ENCODE results near the gene TMEM123. TPM values are rescaled to one million over a fixed set of nuclear protein-coding genes. Genes with fewer than 3 reads are reported as not detected.

Gene TMEM123
- total and polyA plus RNA-seq, 2 donors = 98.0 to 188 TPM

DNA sequence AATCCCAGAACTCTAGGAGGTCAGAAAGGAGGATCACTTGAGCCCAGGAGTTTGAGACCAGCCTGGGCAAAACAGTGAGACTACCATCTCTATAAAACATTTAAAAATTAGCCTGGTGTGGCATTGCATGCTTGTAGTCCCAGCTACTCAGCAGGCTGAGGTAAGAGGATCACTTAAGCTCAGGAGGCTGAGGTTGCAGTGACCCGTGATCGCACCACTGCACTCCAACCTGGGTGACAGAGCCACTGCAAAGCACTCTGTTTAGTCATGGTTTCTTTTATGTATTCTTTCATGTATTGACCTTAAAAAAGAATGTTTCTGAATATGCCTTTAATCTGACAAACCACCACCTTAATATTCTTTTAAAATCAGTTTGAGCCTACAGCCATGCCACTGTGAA, 53.4 kb downstream of the TMEM123 start:
- H3K36me3 ChIP-seq (ENCODE audit: insufficient read depth) = peaks cover 6% of the 10 kb centered on the region
- H3K4me3 ChIP-seq (ENCODE audit: low read depth, low read length) = no peak overlapping the region
- 98% methylated on average over 2 of the region's 2 CpGs for WGBS
- H3K4me1 ChIP-seq (ENCODE audit: insufficient read depth) = no peaks in the 10 kb centered on the region
- DNase-seq (ENCODE audit: extremely low spot score) = no peak
- no peak overlapping the region for H3K27ac ChIP-seq (ENCODE audit: low read depth)

DNA sequence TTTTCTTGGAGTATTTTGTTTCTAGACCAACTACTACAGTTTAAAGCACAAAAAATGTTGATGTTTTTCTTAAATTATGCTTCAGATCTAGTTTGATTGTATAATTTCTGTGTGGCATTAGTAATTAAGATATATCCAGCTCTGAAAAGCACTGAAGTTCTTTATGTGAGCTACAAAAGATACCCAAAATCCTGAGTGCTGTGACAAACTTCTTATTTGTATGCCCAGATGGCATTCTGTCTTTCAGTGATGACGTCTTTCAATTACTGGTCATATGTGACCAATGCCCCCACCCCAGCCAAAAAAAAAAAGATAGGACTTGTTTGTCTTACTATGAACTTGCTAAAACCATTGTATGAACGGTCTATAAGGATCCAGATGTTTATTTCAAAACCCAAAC, 54.3 kb downstream of the TMEM123 start:
- Histone ChIP-seq H3K27ac (ENCODE audit: low read depth) (no peak overlapping the region), H3K36me3 (ENCODE audit: insufficient read depth) (peaks cover 9% of the 10 kb centered on the region), H3K4me3 (ENCODE audit: low read depth, low read length) (no peak overlapping the region), H3K4me1 (ENCODE audit: insufficient read depth) (no peaks in the 10 kb centered on the region)
- 91% methylated on average over 2 of the region's 2 CpGs for WGBS
- DNase-seq (ENCODE audit: extremely low spot score) = no peak

DNA sequence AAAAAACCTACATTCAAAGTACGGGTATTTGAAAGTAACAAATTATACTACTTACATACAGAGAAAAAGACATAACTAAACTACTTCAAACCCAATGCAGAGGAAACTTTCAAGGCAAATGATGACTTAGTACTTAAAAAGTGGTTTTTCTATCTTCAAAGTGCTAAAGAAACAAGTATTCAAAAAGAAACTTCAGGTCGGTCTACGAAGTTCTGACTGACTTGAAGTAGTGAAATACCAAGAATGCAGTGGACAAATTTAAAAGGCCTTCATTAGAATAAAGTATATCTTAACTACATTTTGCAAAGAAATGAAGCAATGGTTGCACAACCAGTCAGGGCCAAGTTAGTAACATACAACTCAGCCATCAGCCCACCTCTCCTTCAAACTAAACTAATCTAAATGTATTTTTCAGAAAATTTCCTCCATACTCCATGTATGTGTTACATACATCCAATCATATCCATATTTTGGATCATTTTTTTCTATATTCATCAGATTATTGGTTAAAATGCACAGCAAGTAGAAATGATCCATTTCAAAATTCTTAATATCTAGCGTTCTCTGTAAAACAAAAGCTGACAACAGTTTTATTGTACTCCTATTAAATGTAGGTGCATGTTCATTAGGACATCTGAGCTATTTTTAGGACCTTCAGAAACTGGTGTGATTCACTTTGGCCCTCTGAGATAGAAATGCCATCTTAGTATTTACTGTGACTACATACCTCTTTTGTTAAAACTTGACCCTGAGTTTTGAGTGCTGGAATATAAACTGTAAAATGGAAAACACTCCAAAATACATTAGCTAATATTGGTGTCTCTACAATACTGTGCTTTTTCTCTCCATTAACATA, 55.6 kb downstream of the TMEM123 start:
- DNase-seq (ENCODE audit: extremely low spot score) = no peak
- Histone ChIP-seq H3K27ac (ENCODE audit: low read depth) (no peak overlapping the region), H3K4me3 (ENCODE audit: low read depth, low read length) (no peak overlapping the region), H3K36me3 (ENCODE audit: insufficient read depth) (peaks cover 11% of the 10 kb centered on the region), H3K4me1 (ENCODE audit: insufficient read depth) (no peaks in the 10 kb centered on the region)
- 89% methylated on average over 4 of the region's 4 CpGs for WGBS

DNA sequence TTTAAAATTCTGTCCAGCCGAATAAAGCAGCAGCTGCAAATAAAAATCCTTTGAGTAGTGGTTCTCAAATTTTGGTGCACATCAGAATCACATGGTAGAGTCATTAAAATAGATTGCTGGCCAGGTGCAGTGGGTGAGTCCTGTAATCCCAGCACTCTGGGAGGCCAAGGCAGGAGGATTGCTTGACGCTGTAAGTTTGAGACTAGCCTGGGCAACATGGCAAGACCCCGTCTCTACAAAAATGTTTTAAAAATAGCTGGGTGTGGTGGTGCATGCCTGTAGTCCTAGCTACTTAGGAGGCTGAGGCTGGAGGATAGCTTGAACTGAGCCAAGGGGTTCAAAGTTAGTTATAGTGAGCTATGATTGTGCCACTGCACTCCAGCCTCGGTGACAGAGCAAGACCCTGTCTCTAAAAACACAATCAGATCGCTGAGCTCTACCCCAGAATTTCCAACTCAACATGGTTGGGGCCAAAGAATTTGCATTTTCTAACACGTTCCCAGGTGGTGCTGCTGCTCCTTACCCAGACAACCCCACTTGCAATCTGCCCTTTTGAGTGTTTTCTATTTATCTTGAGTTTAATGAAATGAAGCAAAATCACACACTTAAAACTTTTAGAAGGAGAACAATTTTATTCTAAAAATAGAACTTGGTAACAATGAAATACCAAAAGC, 56.7 kb downstream of the TMEM123 start:
- H3K4me3 ChIP-seq (ENCODE audit: low read depth, low read length) = no peak overlapping the region
- DNase-seq (ENCODE audit: extremely low spot score) = no peak
- WGBS = 90% methylated on average over 6 of the region's 6 CpGs
- no peaks in the 10 kb centered on the region for H3K4me1 ChIP-seq (ENCODE audit: insufficient read depth)
- peaks cover 9% of the 10 kb centered on the region for H3K36me3 ChIP-seq (ENCODE audit: insufficient read depth)
- no peak overlapping the region for H3K27ac ChIP-seq (ENCODE audit: low read depth)

DNA sequence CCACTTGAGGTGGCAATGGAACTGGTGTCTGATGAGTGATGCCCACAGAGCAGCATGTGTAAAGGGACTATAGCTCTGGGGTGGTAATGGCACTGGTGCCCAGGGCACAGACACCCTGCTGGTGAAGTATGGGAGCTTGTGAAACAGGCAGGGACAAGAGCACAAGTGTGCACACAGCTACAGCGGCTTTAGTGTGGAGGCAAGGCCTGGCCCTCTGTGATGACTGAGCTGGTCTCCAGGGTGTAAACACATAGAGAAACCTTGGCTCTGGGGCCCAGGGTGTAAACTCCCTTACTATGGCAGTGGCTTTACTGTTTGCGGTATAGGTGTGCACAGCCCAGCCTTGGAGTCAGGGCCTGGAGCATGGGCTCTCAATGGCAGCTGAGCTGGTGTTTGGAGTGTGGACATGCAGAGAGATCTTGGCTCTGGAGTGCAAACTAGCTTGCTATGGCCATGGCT, 59.3 kb downstream of the TMEM123 start:
- DNase-seq (ENCODE audit: extremely low spot score) = no peak
- H3K4me3 ChIP-seq (ENCODE audit: low read depth, low read length) = no peak overlapping the region
- H3K36me3 ChIP-seq (ENCODE audit: insufficient read depth) = peaks cover 6% of the 10 kb centered on the region
- WGBS = 95% methylated on average over 2 of the region's 2 CpGs
- H3K4me1 ChIP-seq (ENCODE audit: insufficient read depth) = no peaks in the 10 kb centered on the region
- H3K27ac ChIP-seq (ENCODE audit: low read depth) = no peak overlapping the region

DNA sequence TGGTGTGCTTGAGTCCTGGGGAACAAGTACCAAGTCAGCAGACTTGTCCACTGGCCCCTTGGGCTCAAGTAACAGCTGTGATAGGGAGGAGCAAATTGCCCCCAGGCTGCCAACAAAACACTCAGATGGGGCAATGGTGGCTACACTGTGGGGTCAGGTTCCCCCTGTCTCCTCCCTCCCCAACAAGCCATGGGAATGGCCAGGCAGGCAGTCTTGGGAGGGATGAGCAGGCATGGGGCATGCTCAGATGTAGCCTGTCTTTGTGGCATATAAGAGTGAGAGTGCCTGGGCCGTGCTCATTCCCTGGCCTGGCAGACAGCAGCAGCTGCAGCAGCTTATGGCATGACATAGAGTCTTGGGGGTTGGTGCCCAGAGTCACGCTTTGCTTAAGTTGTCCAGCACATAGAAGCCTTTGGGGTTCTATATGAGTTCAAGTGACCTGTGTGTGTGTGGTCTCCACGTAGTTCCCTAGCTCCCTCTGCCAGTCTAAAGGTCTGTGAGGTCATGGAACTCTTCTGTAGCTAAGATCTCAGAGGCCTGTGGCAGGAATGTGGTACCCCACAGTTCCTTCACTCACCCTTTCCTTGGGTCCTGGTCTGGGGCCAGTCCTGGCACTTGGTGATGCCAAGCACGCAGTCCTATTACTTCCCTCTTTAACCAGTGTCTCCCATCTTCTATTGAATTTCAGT, 60.9 kb downstream of the TMEM123 start:
- 94% methylated on average over 4 of the region's 4 CpGs for WGBS
- no peak overlapping the region for H3K4me3 ChIP-seq (ENCODE audit: low read depth, low read length)
- no peak overlapping the region for H3K27ac ChIP-seq (ENCODE audit: low read depth)
- DNase-seq (ENCODE audit: extremely low spot score) = no peak
- H3K4me1 ChIP-seq (ENCODE audit: insufficient read depth) = no peaks in the 10 kb centered on the region
- H3K36me3 ChIP-seq (ENCODE audit: insufficient read depth) = peaks cover 6% of the 10 kb centered on the region

DNA sequence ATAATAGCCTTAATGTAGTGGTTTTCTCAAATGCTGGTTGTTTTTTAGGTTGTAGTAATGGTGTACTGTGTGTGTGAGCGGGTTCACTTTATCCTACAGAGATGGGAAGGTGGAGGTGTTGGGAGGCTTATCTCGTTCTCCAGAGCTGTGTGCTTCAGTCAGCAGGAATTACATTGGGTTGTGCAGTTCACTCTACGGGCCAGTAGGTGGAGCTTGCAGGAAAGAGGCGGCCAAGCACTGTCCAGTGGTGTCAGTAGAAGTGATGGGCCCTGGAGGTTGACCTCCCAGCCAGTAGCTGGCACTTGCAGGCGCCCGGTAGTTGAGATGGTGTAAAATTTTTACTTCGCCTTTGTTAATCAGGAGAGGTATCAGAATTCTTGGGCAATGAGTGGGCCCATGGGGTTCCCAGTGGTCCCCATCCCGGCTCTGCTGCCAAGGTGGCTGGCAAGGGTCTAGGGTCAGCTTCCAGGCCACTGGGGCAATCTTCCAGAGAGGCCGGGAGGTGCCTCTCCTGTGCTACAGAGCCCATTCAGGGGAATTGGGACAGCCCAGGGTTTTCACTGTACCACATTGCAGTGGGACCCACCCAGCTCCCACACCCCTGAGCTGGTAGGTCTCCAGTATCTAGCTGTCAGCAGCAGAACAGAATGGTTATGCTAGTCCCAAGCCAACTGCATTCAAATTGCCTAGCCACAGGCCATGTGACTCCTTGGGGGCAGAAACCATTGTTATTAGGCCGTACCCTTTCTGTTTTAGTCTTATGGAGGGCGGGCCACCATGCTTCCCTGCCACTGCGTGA, 61.7 kb downstream of the TMEM123 start:
- Histone ChIP-seq H3K4me3 (ENCODE audit: low read depth, low read length) (no peak overlapping the region), H3K4me1 (ENCODE audit: insufficient read depth) (no peaks in the 10 kb centered on the region), H3K36me3 (ENCODE audit: insufficient read depth) (peaks cover 6% of the 10 kb centered on the region), H3K27ac (ENCODE audit: low read depth) (no peak overlapping the region)
- WGBS = 71% methylated on average over 12 of the region's 12 CpGs
- no peak for DNase-seq (ENCODE audit: extremely low spot score)

DNA sequence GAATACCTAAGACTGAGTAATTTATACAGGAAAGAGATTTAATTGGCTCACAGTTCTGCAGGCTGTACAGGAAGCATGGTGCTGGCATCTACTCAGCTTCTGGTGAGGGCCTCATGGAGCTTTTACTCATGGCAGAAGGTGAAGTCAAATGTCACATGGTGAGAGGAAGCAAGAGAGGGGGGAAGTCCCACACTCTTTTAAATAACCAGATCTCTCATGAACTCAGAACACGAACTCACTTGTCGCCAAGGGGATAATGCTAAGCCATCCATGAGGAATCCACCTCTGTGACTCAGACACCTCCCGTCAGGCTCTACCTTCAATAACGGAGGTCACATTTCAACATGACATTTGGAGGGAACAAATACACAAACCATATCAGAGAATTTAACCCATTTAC, 63.3 kb downstream of the TMEM123 start:
- no peak for DNase-seq (ENCODE audit: extremely low spot score)
- Histone ChIP-seq H3K27ac (ENCODE audit: low read depth) (no peak overlapping the region), H3K4me1 (ENCODE audit: insufficient read depth) (no peaks in the 10 kb centered on the region), H3K36me3 (ENCODE audit: insufficient read depth) (peaks cover 6% of the 10 kb centered on the region), H3K4me3 (ENCODE audit: low read depth, low read length) (no peak overlapping the region)
- 91% methylated on average over 4 of the region's 4 CpGs for WGBS

DNA sequence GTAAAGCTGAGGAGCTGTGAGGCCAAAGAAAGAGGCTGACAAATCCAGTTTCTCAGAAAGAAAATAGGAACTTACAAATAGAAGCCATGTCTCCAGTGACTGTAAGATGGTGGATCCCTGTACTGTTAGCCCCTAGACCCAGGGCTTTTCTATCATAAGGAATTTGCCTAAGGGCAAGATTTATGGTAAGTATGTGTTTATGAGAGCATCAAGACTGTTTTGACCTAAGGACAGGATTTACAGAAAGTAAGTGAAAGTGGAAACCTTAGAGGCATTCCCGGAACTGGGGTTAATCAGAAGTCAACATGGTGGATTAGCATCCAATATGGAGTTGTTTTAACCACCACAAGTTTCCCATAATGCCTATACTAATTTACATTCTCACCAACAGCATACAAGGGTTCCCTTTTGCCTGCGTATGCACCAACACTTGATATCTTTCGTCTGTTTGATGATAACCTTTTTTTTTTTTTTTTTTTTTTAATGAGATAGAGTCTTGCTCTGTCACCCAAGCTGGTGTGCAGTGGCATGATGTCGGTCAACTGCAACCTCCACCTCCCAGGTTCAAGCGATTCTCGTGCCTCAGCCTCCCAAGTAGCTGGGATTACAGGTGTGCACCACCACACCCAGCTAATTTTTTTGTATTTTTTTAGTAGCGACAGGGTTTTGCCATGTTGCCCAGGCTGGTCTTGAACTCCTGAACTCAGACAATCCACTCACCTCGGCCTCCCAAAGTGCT, 65.4 kb downstream of the TMEM123 start:
- DNase-seq (ENCODE audit: extremely low spot score) = no peak
- WGBS = 91% methylated on average over 8 of the region's 8 CpGs
- Histone ChIP-seq H3K27ac (ENCODE audit: low read depth) (no peak overlapping the region), H3K36me3 (ENCODE audit: insufficient read depth) (peaks cover 1% of the 10 kb centered on the region), H3K4me3 (ENCODE audit: low read depth, low read length) (no peak overlapping the region), H3K4me1 (ENCODE audit: insufficient read depth) (no peaks in the 10 kb centered on the region)

DNA sequence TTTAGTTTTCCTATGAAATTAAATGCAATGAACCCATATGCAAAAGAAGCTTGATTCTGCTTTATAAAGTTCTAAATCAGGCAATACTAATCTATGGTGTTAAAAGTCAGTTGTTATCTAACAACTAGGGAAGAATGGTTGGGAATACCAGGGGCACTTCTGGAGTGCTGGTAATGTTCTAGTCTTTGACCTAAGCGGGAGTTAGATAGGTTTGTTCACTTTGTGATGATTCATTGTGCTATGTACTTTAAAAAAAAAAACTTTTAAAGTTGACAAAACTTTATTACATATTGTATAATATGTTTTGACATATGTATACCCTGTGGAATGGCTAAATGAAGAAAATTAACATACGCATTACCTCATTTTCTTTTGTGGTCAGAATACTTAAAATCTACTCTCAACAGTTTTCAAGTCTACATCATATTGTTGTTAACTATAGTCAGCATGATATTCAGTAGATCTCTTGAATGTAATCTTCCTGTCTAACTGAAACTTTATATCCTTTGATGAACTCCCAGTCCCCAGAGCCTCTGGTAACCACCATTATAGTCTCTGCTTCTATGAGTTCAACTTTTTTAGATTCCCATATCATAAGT, 66.3 kb downstream of the TMEM123 start:
- Histone ChIP-seq H3K27ac (ENCODE audit: low read depth) (no peak overlapping the region), H3K4me3 (ENCODE audit: low read depth, low read length) (no peak overlapping the region), H3K4me1 (ENCODE audit: insufficient read depth) (no peaks in the 10 kb centered on the region), H3K36me3 (ENCODE audit: insufficient read depth) (peaks cover 1% of the 10 kb centered on the region)
- DNase-seq (ENCODE audit: extremely low spot score) = no peak
- 92% methylated on average over 2 of the region's 2 CpGs for WGBS

DNA sequence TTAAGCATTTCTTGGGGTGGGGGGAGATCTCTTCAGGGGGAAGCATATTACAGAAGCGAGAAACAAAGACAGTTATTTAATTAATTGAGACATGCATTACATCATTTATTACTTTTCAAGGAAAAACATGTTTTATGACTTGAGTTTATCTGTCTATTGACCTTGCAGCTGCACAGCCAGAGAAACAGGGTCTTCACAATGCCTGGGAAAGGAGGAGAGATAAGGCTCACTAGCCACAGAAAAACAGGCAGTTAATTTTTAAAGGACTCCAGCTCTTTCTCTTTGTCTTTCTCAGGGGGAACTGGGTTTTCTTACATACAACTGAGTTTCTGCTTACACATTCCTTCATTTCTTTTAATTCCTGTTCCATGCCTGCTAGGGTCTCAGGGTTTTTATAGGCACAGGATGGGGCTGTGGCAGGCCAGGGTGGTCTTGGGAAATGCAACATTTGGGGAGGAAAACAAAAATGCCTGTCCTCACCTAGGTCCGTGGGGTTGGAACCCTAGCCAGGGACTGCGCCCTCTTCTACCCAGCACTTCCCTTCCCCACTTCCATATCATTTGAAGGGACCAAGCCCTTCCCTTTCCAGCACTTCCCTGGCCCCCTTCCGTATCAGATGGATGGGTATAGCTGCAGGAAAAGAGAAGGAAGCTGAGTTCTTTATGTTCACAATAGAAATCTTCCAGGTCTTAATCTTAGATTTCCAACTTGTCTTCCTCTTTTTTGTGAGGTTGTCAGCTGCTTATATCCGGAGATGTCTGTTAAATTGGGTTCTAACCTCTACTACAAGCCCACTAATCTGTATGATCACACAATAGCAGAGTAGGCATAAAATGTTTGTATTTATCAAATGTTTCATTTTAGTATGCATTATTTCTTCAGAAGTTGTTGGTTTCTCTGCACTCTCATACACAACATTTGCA, 67.2 kb downstream of the TMEM123 start:
- WGBS = 70% methylated on average over 5 of the region's 5 CpGs
- Histone ChIP-seq H3K4me1 (ENCODE audit: insufficient read depth) (no peaks in the 10 kb centered on the region), H3K27ac (ENCODE audit: low read depth) (no peak overlapping the region), H3K36me3 (ENCODE audit: insufficient read depth) (peaks cover 1% of the 10 kb centered on the region), H3K4me3 (ENCODE audit: low read depth, low read length) (no peak overlapping the region)
- no peak for DNase-seq (ENCODE audit: extremely low spot score)

Data from urinary bladder (tissue), 4 donors.